ENCODE results near the gene SAG. TPM values are rescaled to one million over a fixed set of nuclear protein-coding genes. Genes with fewer than 3 reads are reported as not detected.

The SAG gene
- total and polyA plus RNA-seq, 9 of the 15 experiments (the other 6 are each of a cell fraction or from before 2014, with no cell fraction given), result 0.04 to 0.64 (median 0.31) TPM; not detected in 5

DNA sequence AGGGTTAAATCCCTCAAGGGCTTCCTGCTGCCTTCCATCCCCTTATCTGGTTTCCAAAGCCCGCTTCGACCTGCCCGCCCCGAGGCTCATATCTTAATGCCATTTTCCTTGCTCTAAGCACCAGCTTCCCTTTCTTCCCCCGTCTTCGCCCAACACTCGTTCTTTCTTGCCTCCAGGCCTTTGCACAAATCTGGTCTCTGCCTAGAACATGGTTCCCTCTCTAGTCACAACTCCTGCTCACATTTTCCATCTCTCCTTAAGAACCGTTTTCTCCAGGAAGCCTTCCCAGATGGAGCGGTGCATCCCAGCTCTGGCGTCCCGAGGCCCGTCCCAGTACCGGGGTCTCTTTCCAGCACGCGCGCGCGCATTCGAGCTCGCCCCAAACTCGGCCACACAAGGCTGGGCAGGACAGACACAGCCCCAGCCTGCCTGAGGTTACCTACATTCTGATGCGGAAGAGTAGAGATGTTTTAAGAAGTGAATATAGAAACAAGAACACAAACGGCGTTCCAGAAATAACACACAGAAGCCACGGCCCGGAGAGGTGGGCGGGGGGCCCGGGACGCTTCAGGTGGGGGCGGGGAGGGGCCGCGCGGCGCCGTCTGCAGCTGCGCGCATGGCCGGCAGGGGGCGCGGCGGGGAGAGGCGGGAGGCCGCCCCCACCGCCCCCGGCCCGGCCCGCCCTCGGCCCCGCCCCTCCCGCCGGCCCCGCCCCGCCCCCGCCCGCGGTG is 46.3 kb downstream of the SAG start, which contains the start of gene DGKD (continued):
- TF ChIP-seq PHF21A (IDR thresholded peaks at IDR 0.05; ENCODE audit: borderline replicate concordance, low read depth) (0 out of 2 replicates have a peak, but pooled peaks have one; percentile 27), MEF2D (tag; conservative IDR thresholded peaks at IDR 0.05; ENCODE audit: low read depth) (no peak), SOX6 (IDR thresholded peaks at IDR 0.05) (no peak), KAT2B (IDR thresholded peaks at IDR 0.05; ENCODE audit: low read depth, low read length) (no peak), ZNF224 (CRISPR knock-in tag; IDR thresholded peaks at IDR 0.05) (no peak), HDGF (IDR thresholded peaks at IDR 0.05) (no peak), NCOA6 (IDR thresholded peaks at IDR 0.05) (no peak), ETV5 (CRISPR knock-in tag; IDR thresholded peaks at IDR 0.05; ENCODE audit: low read depth) (0 out of 2 replicates have a peak, but pooled peaks have one; percentile 33), ZNF282 (CRISPR knock-in tag; IDR thresholded peaks at IDR 0.05) (no peak), HOXB6 (CRISPR knock-in tag; IDR thresholded peaks at IDR 0.05; ENCODE audit: borderline replicate concordance) (no peak), RBM22 (IDR thresholded peaks at IDR 0.05; ENCODE audit: low read depth, low read length, poor library complexity, severe bottlenecking) (no peak), HDAC2 (IDR thresholded peaks at IDR 0.05) (peak; percentile 72), PML (IDR thresholded peaks at IDR 0.05; ENCODE audit: low read length) (no peak)
- TF ChIP-seq, protein P1, sequence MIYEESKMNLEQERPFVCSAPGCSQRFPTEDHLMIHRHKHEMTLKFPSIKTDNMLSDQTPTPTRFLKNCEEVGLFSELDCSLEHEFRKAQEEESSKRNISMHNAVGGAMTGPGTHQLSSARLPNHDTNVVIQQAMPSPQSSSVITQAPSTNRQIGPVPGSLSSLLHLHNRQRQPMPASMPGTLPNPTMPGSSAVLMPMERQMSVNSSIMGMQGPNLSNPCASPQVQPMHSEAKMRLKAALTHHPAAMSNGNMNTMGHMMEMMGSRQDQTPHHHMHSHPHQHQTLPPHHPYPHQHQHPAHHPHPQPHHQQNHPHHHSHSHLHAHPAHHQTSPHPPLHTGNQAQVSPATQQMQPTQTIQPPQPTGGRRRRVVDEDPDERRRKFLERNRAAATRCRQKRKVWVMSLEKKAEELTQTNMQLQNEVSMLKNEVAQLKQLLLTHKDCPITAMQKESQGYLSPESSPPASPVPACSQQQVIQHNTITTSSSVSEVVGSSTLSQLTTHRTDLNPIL (CRISPR knock-in tag; IDR thresholded peaks at IDR 0.05), result no peak
- TF ChIP-seq, protein P2, sequence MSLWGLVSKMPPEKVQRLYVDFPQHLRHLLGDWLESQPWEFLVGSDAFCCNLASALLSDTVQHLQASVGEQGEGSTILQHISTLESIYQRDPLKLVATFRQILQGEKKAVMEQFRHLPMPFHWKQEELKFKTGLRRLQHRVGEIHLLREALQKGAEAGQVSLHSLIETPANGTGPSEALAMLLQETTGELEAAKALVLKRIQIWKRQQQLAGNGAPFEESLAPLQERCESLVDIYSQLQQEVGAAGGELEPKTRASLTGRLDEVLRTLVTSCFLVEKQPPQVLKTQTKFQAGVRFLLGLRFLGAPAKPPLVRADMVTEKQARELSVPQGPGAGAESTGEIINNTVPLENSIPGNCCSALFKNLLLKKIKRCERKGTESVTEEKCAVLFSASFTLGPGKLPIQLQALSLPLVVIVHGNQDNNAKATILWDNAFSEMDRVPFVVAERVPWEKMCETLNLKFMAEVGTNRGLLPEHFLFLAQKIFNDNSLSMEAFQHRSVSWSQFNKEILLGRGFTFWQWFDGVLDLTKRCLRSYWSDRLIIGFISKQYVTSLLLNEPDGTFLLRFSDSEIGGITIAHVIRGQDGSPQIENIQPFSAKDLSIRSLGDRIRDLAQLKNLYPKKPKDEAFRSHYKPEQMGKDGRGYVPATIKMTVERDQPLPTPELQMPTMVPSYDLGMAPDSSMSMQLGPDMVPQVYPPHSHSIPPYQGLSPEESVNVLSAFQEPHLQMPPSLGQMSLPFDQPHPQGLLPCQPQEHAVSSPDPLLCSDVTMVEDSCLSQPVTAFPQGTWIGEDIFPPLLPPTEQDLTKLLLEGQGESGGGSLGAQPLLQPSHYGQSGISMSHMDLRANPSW (CRISPR knock-in tag; IDR thresholded peaks at IDR 0.05), result no peak
- TF ChIP-seq, protein P3, sequence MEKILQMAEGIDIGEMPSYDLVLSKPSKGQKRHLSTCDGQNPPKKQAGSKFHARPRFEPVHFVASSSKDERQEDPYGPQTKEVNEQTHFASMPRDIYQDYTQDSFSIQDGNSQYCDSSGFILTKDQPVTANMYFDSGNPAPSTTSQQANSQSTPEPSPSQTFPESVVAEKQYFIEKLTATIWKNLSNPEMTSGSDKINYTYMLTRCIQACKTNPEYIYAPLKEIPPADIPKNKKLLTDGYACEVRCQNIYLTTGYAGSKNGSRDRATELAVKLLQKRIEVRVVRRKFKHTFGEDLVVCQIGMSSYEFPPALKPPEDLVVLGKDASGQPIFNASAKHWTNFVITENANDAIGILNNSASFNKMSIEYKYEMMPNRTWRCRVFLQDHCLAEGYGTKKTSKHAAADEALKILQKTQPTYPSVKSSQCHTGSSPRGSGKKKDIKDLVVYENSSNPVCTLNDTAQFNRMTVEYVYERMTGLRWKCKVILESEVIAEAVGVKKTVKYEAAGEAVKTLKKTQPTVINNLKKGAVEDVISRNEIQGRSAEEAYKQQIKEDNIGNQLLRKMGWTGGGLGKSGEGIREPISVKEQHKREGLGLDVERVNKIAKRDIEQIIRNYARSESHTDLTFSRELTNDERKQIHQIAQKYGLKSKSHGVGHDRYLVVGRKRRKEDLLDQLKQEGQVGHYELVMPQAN (IDR thresholded peaks at IDR 0.05; ENCODE audit: borderline replicate concordance), result no peak
- TF ChIP-seq, protein P4, sequence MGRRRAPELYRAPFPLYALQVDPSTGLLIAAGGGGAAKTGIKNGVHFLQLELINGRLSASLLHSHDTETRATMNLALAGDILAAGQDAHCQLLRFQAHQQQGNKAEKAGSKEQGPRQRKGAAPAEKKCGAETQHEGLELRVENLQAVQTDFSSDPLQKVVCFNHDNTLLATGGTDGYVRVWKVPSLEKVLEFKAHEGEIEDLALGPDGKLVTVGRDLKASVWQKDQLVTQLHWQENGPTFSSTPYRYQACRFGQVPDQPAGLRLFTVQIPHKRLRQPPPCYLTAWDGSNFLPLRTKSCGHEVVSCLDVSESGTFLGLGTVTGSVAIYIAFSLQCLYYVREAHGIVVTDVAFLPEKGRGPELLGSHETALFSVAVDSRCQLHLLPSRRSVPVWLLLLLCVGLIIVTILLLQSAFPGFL (CRISPR knock-in tag; IDR thresholded peaks at IDR 0.05), result no peak
- TF ChIP-seq, protein P5, sequence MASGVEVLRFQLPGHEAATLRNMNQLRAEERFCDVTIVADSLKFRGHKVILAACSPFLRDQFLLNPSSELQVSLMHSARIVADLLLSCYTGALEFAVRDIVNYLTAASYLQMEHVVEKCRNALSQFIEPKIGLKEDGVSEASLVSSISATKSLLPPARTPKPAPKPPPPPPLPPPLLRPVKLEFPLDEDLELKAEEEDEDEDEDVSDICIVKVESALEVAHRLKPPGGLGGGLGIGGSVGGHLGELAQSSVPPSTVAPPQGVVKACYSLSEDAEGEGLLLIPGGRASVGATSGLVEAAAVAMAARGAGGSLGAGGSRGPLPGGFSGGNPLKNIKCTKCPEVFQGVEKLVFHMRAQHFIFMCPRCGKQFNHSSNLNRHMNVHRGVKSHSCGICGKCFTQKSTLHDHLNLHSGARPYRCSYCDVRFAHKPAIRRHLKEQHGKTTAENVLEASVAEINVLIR (CRISPR knock-in tag; IDR thresholded peaks at IDR 0.05), result no peak
- TF ChIP-seq, protein P6, sequence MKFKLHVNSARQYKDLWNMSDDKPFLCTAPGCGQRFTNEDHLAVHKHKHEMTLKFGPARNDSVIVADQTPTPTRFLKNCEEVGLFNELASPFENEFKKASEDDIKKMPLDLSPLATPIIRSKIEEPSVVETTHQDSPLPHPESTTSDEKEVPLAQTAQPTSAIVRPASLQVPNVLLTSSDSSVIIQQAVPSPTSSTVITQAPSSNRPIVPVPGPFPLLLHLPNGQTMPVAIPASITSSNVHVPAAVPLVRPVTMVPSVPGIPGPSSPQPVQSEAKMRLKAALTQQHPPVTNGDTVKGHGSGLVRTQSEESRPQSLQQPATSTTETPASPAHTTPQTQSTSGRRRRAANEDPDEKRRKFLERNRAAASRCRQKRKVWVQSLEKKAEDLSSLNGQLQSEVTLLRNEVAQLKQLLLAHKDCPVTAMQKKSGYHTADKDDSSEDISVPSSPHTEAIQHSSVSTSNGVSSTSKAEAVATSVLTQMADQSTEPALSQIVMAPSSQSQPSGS (CRISPR knock-in tag; IDR thresholded peaks at IDR 0.05), result no peak
